Measurements from ENCODE around the gene NAPSA.

Gene NAPSA

DNA sequence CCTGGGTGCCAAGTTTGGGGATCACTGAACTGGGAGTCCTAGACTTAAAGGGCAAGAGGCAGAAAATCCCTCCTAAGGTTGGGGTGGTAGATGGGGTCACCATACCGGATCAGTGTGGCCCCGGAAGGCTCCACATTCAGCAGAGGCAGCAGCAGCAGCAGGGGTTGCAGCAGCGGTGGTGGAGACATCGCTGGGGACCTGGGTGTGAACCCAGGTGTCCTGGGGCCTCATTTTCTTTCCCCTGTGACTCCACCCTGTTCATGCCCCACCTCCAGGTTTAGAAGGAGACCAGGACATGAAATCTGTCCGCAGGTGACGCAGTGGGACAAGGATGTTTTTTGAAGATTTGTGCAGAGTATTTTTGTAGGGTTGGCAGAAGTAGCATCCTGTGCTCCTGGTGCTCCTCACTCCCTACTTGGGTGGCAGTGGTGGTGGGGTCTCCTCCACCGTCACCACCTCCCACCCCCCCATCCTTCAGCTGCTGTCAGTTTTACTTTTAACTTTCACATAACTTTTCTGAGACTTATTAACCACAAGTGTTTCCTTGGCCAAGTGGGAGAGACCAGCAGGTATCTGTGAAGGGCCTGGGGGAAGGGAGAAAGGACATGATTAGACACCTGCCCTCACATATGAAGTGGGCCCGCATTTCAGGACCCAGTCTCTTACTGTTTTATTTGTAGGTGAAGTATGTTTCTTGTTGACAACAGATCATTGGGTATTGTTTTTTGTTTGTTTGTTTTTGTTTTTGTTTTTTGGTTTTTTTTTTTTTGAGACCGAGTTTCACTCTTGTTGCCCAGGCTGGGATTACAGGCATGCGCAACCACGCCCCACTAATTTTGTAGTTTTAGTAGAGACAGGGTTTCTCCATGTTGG is at the start of gene NAPSA:
TSS of gene NAPSA (minus strand) at position 206 of the 873 bp plus-strand sequence. CDS start at position 188, 18 bp downstream.
- TF ChIP-seq, protein P1, sequence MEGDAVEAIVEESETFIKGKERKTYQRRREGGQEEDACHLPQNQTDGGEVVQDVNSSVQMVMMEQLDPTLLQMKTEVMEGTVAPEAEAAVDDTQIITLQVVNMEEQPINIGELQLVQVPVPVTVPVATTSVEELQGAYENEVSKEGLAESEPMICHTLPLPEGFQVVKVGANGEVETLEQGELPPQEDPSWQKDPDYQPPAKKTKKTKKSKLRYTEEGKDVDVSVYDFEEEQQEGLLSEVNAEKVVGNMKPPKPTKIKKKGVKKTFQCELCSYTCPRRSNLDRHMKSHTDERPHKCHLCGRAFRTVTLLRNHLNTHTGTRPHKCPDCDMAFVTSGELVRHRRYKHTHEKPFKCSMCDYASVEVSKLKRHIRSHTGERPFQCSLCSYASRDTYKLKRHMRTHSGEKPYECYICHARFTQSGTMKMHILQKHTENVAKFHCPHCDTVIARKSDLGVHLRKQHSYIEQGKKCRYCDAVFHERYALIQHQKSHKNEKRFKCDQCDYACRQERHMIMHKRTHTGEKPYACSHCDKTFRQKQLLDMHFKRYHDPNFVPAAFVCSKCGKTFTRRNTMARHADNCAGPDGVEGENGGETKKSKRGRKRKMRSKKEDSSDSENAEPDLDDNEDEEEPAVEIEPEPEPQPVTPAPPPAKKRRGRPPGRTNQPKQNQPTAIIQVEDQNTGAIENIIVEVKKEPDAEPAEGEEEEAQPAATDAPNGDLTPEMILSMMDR (IDR thresholded peaks at IDR 0.05; ENCODE audit: low read depth, low read length): no peak
- no peak within 1 kb of the TSS for H3K4me3 ChIP-seq (replicated peaks in 1 of 2; ENCODE audit: low read depth in 2 of 2, low read length in 2 of 2)
- no peak for DNase-seq (ENCODE audit: low read depth in 2 of 2)

- TF ChIP-seq, protein P1 (IDR thresholded peaks at IDR 0.05; ENCODE audit: low read depth, low read length): no peak
- H3K4me3 ChIP-seq (replicated peaks in 1 of 2; ENCODE audit: low read depth in 2 of 2, low read length in 2 of 2): no peak overlapping the region
- no peak for DNase-seq (ENCODE audit: low read depth in 2 of 2)
These were observed 48.1 kb upstream of the NAPSA start for GRCh38 chr19:50413531-50413930.

DNA sequence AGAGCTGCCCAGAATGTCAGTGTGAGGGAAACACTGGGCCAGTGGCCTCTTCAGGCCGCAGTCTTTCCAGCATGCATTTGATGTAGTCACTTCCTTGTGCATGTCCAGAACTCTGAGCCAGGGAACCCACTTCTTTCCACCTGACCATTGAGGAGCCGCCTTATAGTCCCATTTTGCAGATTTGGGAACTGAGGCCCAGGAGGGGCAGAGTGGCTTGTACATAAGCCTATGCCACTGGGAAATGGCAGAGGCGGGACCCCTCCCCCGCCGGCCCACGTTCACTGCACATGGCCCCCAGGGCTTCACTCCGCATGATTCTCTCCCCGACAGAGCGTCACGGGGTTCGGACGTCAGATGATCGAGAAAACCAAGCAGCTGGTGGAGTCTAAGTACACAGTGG is 47.7 kb upstream of the NAPSA start:
- no peak for DNase-seq (ENCODE audit: low read depth in 2 of 2)
- H3K4me3 ChIP-seq (replicated peaks in 1 of 2; ENCODE audit: low read depth in 2 of 2, low read length in 2 of 2): no peak overlapping the region
- TF ChIP-seq, protein P1 (IDR thresholded peaks at IDR 0.05; ENCODE audit: low read depth, low read length): no peak

GRCh38 chr19:50412419-50412818 is 47.0 kb upstream of the NAPSA start:
- TF ChIP-seq, protein P1 (IDR thresholded peaks at IDR 0.05; ENCODE audit: low read depth, low read length): no peak
- H3K4me3 ChIP-seq (replicated peaks in 1 of 2; ENCODE audit: low read depth in 2 of 2, low read length in 2 of 2): no peak overlapping the region
- DNase-seq (ENCODE audit: low read depth in 2 of 2): no peak

- H3K4me3 ChIP-seq (replicated peaks in 1 of 2; ENCODE audit: low read depth in 2 of 2, low read length in 2 of 2): no peak overlapping the region
- TF ChIP-seq, protein P1 (IDR thresholded peaks at IDR 0.05; ENCODE audit: low read depth, low read length): no peak
- DNase-seq (ENCODE audit: low read depth in 2 of 2): no peak
These were observed 44.7 kb upstream of the NAPSA start for GRCh38 chr19:50410109-50410508.

- no peak for DNase-seq (ENCODE audit: low read depth in 2 of 2)
- TF ChIP-seq, protein P1 (IDR thresholded peaks at IDR 0.05; ENCODE audit: low read depth, low read length): no peak
- no peak overlapping the region for H3K4me3 ChIP-seq (replicated peaks in 1 of 2; ENCODE audit: low read depth in 2 of 2, low read length in 2 of 2)
These were observed 43.9 kb upstream of the NAPSA start for GRCh38 chr19:50409347-50409746.

Measured in cardiac fibroblast (primary cell).